Liver (tissue), 9 donors: ENCODE measurements around the gene GAPVD1. TPM values are rescaled to one million over a fixed set of nuclear protein-coding genes. Genes with fewer than 3 reads are reported as not detected.

Source experiments
- DNase-seq: peaks from one replicate; pipeline ENCODE4 v3.0.0-alpha.2; 2017; ENCODE audit warnings: low spot score
- H3K27ac ChIP-seq, 2 donors: one replicate each; pipeline ENCODE4 v1.7.0; 2013; ENCODE audit warnings: inconsistent platforms in 2 of 2, low read length in 2 of 2, control low read depth in 1 of 2, low read depth in 1 of 2, mild to moderate bottlenecking in 1 of 2
- H3K27me3 ChIP-seq, 4 donors: one replicate each; pipeline versions ENCODE4 v1.6.1 to v1.7.0; 2013; ENCODE audit warnings: low read length in 3 of 4, inconsistent platforms in 1 of 4, mild to moderate bottlenecking in 1 of 4, moderate library complexity in 1 of 4; ENCODE audit not compliant: control insufficient read depth in 4 of 4, insufficient read depth in 4 of 4
- H3K36me3 ChIP-seq, 4 donors: one replicate each; pipeline versions ENCODE4 v1.6.1 to v1.7.0; 2013; ENCODE audit warnings: low read length in 3 of 4, mild to moderate bottlenecking in 3 of 4, low read depth in 1 of 4, moderate library complexity in 1 of 4; ENCODE audit not compliant: control insufficient read depth in 4 of 4, insufficient read depth in 3 of 4
- H3K4me1 ChIP-seq, 4 donors: one replicate each; pipeline versions ENCODE4 v1.6.1 to v1.7.0; 2013; ENCODE audit warnings: low read length in 3 of 4, mild to moderate bottlenecking in 3 of 4, moderate library complexity in 1 of 4; ENCODE audit not compliant: control insufficient read depth in 4 of 4, insufficient read depth in 4 of 4
- H3K4me3 ChIP-seq, 3 donors: one replicate each; pipeline versions ENCODE4 v1.6.1 to v1.7.0; 2013; ENCODE audit warnings: low read length in 3 of 3, control low read depth in 1 of 3, low read depth in 1 of 3, mild to moderate bottlenecking in 1 of 3
- H3K9ac ChIP-seq, 2 donors: one replicate each; pipeline ENCODE4 v1.7.0; 2013; ENCODE audit warnings: low read length in 2 of 2, mild to moderate bottlenecking in 2 of 2, moderate library complexity in 2 of 2, control low read depth in 1 of 2, low read depth in 1 of 2
- H3K9me3 ChIP-seq, 4 donors: one replicate each; pipeline versions ENCODE4 v1.6.1 to v1.7.0; 2013; ENCODE audit warnings: low read length in 3 of 4; ENCODE audit not compliant: control insufficient read depth in 4 of 4
- ATF3 ChIP-seq: IDR thresholded peaks from 2 replicates; pipeline ENCODE4 v1.6.1; 2016; ENCODE audit warnings: antibody characterized with exemption
- EGR1 ChIP-seq, 2 donors: IDR thresholded peaks; 2 replicates each; pipeline ENCODE4 v1.6.1; 2016 to 2018; ENCODE audit warnings: antibody characterized with exemption in 2 of 2, low read depth in 2 of 2
- FOXA1 ChIP-seq: IDR thresholded peaks from 2 replicates; pipeline ENCODE4 v1.6.1; 2016; ENCODE audit warnings: antibody characterized with exemption
- FOXA2 ChIP-seq: IDR thresholded peaks from 2 replicates; pipeline ENCODE4 v1.6.1; 2016; ENCODE audit warnings: antibody characterized with exemption
- GABPA ChIP-seq, 2 donors: IDR thresholded peaks in 1 of 2; conservative IDR thresholded peaks in 1 of 2; 2 replicates each; pipeline ENCODE4 v1.6.1; 2016; ENCODE audit warnings: antibody characterized with exemption in 2 of 2, mild to moderate bottlenecking in 1 of 2, moderate library complexity in 1 of 2
- HNF4A ChIP-seq, 2 donors: conservative IDR thresholded peaks; 2 replicates each; pipeline ENCODE4 v1.6.1; 2016; ENCODE audit warnings: antibody characterized with exemption in 2 of 2, mild to moderate bottlenecking in 2 of 2
- HNF4G ChIP-seq: IDR thresholded peaks from 2 replicates; pipeline ENCODE4 v1.6.1; 2016; ENCODE audit warnings: antibody characterized with exemption
- JUND ChIP-seq, 2 donors: IDR thresholded peaks; 2 replicates each; pipeline ENCODE4 v1.6.1; 2016; ENCODE audit warnings: antibody characterized with exemption in 2 of 2
- MAX ChIP-seq: IDR thresholded peaks from 2 replicates; pipeline ENCODE4 v1.6.1; 2016; ENCODE audit warnings: antibody characterized with exemption
- NR2F2 ChIP-seq: IDR thresholded peaks from 2 replicates; pipeline ENCODE4 v1.6.1; 2016; ENCODE audit warnings: antibody characterized with exemption
- RAD21 ChIP-seq, 2 donors: IDR thresholded peaks; 2 replicates each; pipeline ENCODE4 v1.6.1; 2016; ENCODE audit warnings: antibody characterized with exemption in 2 of 2, mild to moderate bottlenecking in 2 of 2
- RXRA ChIP-seq, 2 donors: IDR thresholded peaks; 2 replicates each; pipeline ENCODE4 v1.6.1; 2017 to 2018; ENCODE audit warnings: antibody characterized with exemption in 2 of 2, mild to moderate bottlenecking in 1 of 2
- SP1 ChIP-seq: IDR thresholded peaks from 2 replicates; pipeline ENCODE4 v1.6.1; 2018; ENCODE audit warnings: antibody characterized with exemption, mild to moderate bottlenecking
- TAF1 ChIP-seq: conservative IDR thresholded peaks from 2 replicates; pipeline ENCODE4 v1.6.1; 2016; ENCODE audit warnings: antibody characterized with exemption, mild to moderate bottlenecking
- YY1 ChIP-seq: IDR thresholded peaks from 2 replicates; pipeline ENCODE4 v1.6.1; 2016; ENCODE audit warnings: antibody characterized with exemption, mild to moderate bottlenecking
- ZBTB33 ChIP-seq: IDR thresholded peaks from 2 replicates; pipeline ENCODE4 v1.6.1; 2016; ENCODE audit warnings: antibody characterized with exemption
- WGBS: extraction: QIAGEN DNeasy Blood & Tissue Kit; methylation state at CpG from one replicate; pipeline ENCODE4 v1.1.7; 2013; 5-methylcytosine and 5-hydroxymethylcytosine counted together
- polyA plus RNA-seq, 2 donors: library from polyadenylated mRNA; stranded (reverse) in 1 of 2; unstranded in 1 of 2; fragments of 200-250 nt in 1 of 2; fragments of >200 nt in 1 of 2; fragmentation: Nextera tagmentation in 1 of 2; extraction: Ambion mirVana in 1 of 2; gene quantifications; one replicate each; pipeline versions ENCODE4 v1.2.1 to v1.2.3, GENCODE V29; 2013 to 2015
- total RNA-seq, 2 donors: library from RNA; depleted of rRNA; stranded (reverse); fragments of >200 nt; gene quantifications; one replicate each; pipeline ENCODE4 v1.2.3, GENCODE V29; 2014
- TF ChIP-seq, protein P1 (sequence below): fragments of 150-350 bp; IDR thresholded peaks from 2 replicates; pipeline ENCODE4 v1.5.1; 2017; ENCODE audit warnings: improper control_type of control experiment, low read depth, low read length; ENCODE audit not compliant: missing input control
- TF ChIP-seq, protein P2 (sequence below): IDR thresholded peaks from 2 replicates; pipeline ENCODE4 v1.6.1; 2016; ENCODE audit warnings: antibody characterized with exemption, mild to moderate bottlenecking
- donor health status: healthy.
- donor health status: healthy.
- donor health status: healthy.
- donor health status: healthy.
- donor health status: healthy.

The GAPVD1 gene
- total and polyA plus RNA-seq, 4 donors = 5.5 to 89.7 (median 28.6) TPM

GRCh38 chr9:125332527-125332926 is 70.9 kb downstream of the GAPVD1 start:
- TF ChIP-seq RXRA (IDR thresholded peaks at IDR 0.05) (no peak), RAD21 (IDR thresholded peaks at IDR 0.05) (no peak), ATF3 (no peak), HNF4A (conservative IDR thresholded peaks at IDR 0.05) (no peak), FOXA1 (no peak), GABPA (IDR thresholded peaks at IDR 0.05 in 1 of 2, conservative IDR thresholded peaks at IDR 0.05 in 1 of 2) (no peak), TAF1 (no peak), HNF4G (no peak), ZBTB33 (no peak), JUND (IDR thresholded peaks at IDR 0.05) (no peak), MAX (no peak), FOXA2 (no peak), YY1 (no peak), NR2F2 (no peak), EGR1 (IDR thresholded peaks at IDR 0.05; ENCODE audit: low read depth in 2 of 2) (no peak), SP1 (no peak)
- TF ChIP-seq, protein P1, sequence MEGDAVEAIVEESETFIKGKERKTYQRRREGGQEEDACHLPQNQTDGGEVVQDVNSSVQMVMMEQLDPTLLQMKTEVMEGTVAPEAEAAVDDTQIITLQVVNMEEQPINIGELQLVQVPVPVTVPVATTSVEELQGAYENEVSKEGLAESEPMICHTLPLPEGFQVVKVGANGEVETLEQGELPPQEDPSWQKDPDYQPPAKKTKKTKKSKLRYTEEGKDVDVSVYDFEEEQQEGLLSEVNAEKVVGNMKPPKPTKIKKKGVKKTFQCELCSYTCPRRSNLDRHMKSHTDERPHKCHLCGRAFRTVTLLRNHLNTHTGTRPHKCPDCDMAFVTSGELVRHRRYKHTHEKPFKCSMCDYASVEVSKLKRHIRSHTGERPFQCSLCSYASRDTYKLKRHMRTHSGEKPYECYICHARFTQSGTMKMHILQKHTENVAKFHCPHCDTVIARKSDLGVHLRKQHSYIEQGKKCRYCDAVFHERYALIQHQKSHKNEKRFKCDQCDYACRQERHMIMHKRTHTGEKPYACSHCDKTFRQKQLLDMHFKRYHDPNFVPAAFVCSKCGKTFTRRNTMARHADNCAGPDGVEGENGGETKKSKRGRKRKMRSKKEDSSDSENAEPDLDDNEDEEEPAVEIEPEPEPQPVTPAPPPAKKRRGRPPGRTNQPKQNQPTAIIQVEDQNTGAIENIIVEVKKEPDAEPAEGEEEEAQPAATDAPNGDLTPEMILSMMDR = no peak
- TF ChIP-seq, protein P2, sequence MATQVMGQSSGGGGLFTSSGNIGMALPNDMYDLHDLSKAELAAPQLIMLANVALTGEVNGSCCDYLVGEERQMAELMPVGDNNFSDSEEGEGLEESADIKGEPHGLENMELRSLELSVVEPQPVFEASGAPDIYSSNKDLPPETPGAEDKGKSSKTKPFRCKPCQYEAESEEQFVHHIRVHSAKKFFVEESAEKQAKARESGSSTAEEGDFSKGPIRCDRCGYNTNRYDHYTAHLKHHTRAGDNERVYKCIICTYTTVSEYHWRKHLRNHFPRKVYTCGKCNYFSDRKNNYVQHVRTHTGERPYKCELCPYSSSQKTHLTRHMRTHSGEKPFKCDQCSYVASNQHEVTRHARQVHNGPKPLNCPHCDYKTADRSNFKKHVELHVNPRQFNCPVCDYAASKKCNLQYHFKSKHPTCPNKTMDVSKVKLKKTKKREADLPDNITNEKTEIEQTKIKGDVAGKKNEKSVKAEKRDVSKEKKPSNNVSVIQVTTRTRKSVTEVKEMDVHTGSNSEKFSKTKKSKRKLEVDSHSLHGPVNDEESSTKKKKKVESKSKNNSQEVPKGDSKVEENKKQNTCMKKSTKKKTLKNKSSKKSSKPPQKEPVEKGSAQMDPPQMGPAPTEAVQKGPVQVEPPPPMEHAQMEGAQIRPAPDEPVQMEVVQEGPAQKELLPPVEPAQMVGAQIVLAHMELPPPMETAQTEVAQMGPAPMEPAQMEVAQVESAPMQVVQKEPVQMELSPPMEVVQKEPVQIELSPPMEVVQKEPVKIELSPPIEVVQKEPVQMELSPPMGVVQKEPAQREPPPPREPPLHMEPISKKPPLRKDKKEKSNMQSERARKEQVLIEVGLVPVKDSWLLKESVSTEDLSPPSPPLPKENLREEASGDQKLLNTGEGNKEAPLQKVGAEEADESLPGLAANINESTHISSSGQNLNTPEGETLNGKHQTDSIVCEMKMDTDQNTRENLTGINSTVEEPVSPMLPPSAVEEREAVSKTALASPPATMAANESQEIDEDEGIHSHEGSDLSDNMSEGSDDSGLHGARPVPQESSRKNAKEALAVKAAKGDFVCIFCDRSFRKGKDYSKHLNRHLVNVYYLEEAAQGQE = no peak
- Histone ChIP-seq H3K9ac (no peak overlapping the region), H3K4me1 (peaks cover 0 to 6% (median 2%) of the 10 kb centered on the region in 4 donors), H3K4me3 (no peak overlapping the region), H3K27me3 (no peaks in the 10 kb centered on the region), H3K27ac (no peak overlapping the region), H3K9me3 (no peaks in the 10 kb centered on the region), H3K36me3 (peaks cover 9 to 46% (median 25%) of the 10 kb centered on the region in 4 donors)
- no peak for DNase-seq
- 84% methylated on average over 3 of the region's 3 CpGs for WGBS
